ENCODE data around the gene ALPK1. TPM values are rescaled to one million over a fixed set of nuclear protein-coding genes. Genes with fewer than 3 reads are reported as not detected.

Gene ALPK1
- polyA plus RNA-seq, 1 donor from 2014 or later: 0.10 TPM

DNA sequence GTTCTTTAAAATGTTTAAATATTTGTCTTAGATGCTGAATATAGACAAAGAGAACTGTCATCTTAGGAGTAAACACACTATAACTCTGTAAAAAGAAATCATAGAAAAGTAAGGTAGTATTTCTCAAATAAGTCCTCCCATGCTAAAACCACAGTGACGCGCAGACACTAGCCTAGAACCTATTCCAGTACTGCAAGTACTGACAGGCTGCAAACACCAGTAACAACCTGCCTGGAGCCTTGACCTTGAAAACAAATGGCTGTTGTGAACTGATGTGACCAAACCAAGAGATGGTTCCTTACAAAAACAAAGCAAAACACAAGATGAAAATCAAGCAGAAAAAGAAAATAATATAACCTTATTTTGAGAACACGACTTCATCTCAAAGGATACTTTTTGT is 19.9 kb upstream of the ALPK1 start:
- no peaks in the 10 kb centered on the region for H3K9me3 ChIP-seq (ENCODE audit: low read length)
- H3K9ac ChIP-seq (ENCODE audit: low read length): no peak overlapping the region
- H3K9me2 ChIP-seq (ENCODE audit: insufficient read depth, low read length): no peaks in the 10 kb centered on the region
- H3K36me3 ChIP-seq (ENCODE audit: insufficient read depth, low read length): no peaks in the 10 kb centered on the region
- H3K27me3 ChIP-seq (ENCODE audit: insufficient read depth, low read depth, low read length): no peaks in the 10 kb centered on the region
- H2AFZ ChIP-seq (ENCODE audit: low read depth, low read length): no peak overlapping the region
- no peak for TF ChIP-seq POLR2AphosphoS5 (IDR thresholded peaks at IDR 0.05)
- TF ChIP-seq, protein P1, sequence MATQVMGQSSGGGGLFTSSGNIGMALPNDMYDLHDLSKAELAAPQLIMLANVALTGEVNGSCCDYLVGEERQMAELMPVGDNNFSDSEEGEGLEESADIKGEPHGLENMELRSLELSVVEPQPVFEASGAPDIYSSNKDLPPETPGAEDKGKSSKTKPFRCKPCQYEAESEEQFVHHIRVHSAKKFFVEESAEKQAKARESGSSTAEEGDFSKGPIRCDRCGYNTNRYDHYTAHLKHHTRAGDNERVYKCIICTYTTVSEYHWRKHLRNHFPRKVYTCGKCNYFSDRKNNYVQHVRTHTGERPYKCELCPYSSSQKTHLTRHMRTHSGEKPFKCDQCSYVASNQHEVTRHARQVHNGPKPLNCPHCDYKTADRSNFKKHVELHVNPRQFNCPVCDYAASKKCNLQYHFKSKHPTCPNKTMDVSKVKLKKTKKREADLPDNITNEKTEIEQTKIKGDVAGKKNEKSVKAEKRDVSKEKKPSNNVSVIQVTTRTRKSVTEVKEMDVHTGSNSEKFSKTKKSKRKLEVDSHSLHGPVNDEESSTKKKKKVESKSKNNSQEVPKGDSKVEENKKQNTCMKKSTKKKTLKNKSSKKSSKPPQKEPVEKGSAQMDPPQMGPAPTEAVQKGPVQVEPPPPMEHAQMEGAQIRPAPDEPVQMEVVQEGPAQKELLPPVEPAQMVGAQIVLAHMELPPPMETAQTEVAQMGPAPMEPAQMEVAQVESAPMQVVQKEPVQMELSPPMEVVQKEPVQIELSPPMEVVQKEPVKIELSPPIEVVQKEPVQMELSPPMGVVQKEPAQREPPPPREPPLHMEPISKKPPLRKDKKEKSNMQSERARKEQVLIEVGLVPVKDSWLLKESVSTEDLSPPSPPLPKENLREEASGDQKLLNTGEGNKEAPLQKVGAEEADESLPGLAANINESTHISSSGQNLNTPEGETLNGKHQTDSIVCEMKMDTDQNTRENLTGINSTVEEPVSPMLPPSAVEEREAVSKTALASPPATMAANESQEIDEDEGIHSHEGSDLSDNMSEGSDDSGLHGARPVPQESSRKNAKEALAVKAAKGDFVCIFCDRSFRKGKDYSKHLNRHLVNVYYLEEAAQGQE (IDR thresholded peaks at IDR 0.05; ENCODE audit: borderline replicate concordance): no peak
- no peak for TF ChIP-seq SMC3 (conservative IDR thresholded peaks at IDR 0.05; ENCODE audit: poor library complexity)
- TF ChIP-seq, protein P2, sequence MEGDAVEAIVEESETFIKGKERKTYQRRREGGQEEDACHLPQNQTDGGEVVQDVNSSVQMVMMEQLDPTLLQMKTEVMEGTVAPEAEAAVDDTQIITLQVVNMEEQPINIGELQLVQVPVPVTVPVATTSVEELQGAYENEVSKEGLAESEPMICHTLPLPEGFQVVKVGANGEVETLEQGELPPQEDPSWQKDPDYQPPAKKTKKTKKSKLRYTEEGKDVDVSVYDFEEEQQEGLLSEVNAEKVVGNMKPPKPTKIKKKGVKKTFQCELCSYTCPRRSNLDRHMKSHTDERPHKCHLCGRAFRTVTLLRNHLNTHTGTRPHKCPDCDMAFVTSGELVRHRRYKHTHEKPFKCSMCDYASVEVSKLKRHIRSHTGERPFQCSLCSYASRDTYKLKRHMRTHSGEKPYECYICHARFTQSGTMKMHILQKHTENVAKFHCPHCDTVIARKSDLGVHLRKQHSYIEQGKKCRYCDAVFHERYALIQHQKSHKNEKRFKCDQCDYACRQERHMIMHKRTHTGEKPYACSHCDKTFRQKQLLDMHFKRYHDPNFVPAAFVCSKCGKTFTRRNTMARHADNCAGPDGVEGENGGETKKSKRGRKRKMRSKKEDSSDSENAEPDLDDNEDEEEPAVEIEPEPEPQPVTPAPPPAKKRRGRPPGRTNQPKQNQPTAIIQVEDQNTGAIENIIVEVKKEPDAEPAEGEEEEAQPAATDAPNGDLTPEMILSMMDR (IDR thresholded peaks at IDR 0.05; ENCODE audit: poor library complexity, severe bottlenecking): no peak
- no peak for TF ChIP-seq EP300 (conservative IDR thresholded peaks at IDR 0.05; ENCODE audit: poor library complexity, severe bottlenecking)
- TF ChIP-seq TAF1 (IDR thresholded peaks at IDR 0.05; ENCODE audit: low read depth): no peak
- TF ChIP-seq RAD21 (conservative IDR thresholded peaks at IDR 0.05): no peak
- TF ChIP-seq EZH2 (IDR thresholded peaks at IDR 0.05; ENCODE audit: borderline replicate concordance, insufficient read depth, low read length, poor library complexity, severe bottlenecking): no peak
- no peak for TF ChIP-seq MXI1 (conservative IDR thresholded peaks at IDR 0.05; ENCODE audit: poor library complexity, severe bottlenecking)
- no peak overlapping the region for H3K4me3 ChIP-seq (ENCODE audit: low read length)
- no peak overlapping the region for H3K4me2 ChIP-seq (ENCODE audit: low read length)
- no peak overlapping the region for H3K27ac ChIP-seq (ENCODE audit: low read length)
- H3K79me2 ChIP-seq (replicated peaks; ENCODE audit: insufficient read depth, low read length): no peaks in the 10 kb centered on the region
- no peaks in the 10 kb centered on the region for H3F3A ChIP-seq (ENCODE audit: insufficient read depth, low read length, poor library complexity, severe bottlenecking)
- H4K20me1 ChIP-seq (ENCODE audit: insufficient read depth): no peaks in the 10 kb centered on the region

DNA sequence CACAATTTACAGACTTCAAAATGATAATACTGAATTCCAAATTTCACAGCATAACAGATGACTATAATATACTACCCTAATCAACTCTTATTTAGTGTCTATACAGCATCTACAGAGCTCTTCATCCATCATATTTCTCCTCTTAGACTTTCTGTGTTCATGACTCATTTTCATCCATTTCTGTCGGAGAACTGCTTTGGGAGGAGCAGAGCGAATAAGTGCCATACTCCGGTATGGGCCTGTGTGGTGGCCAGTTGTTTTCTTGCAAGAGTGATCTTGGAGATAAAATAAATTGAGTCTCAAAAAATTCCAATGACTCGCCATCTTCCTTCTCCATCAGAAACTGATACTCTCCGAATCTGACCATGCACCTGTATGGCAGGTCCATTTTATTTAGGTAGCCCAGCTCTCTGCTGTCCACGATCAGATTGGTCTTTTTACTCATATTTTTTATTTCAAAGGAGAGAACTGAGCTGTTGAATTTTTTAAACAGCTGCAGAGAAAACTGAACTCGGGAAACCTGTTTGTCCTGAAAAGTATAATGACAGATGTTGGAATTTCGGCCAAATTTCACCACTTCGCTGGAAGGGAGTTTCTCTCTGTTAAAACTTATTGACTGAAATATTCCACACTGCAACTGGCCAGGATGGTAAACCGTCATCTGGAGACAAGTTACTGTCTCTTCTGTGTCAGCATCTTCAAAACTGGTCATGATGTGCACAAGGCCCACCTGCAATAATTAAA is 19.3 kb upstream of the ALPK1 start:
- H3K4me3 ChIP-seq (ENCODE audit: low read length): no peak overlapping the region
- TF ChIP-seq TAF1 (IDR thresholded peaks at IDR 0.05; ENCODE audit: low read depth) (no peak), MXI1 (conservative IDR thresholded peaks at IDR 0.05; ENCODE audit: poor library complexity, severe bottlenecking) (no peak), EZH2 (IDR thresholded peaks at IDR 0.05; ENCODE audit: borderline replicate concordance, insufficient read depth, low read length, poor library complexity, severe bottlenecking) (no peak), RAD21 (conservative IDR thresholded peaks at IDR 0.05) (no peak), SMC3 (conservative IDR thresholded peaks at IDR 0.05; ENCODE audit: poor library complexity) (no peak), POLR2AphosphoS5 (IDR thresholded peaks at IDR 0.05) (no peak), EP300 (conservative IDR thresholded peaks at IDR 0.05; ENCODE audit: poor library complexity, severe bottlenecking) (no peak)
- TF ChIP-seq, protein P1 (IDR thresholded peaks at IDR 0.05; ENCODE audit: borderline replicate concordance): no peak
- TF ChIP-seq, protein P2 (IDR thresholded peaks at IDR 0.05; ENCODE audit: poor library complexity, severe bottlenecking): no peak
- no peaks in the 10 kb centered on the region for H3K27me3 ChIP-seq (ENCODE audit: insufficient read depth, low read depth, low read length)
- no peaks in the 10 kb centered on the region for H4K20me1 ChIP-seq (ENCODE audit: insufficient read depth)
- no peaks in the 10 kb centered on the region for H3K9me3 ChIP-seq (ENCODE audit: low read length)
- H3K79me2 ChIP-seq (replicated peaks; ENCODE audit: insufficient read depth, low read length): no peaks in the 10 kb centered on the region
- H3K9me2 ChIP-seq (ENCODE audit: insufficient read depth, low read length): no peaks in the 10 kb centered on the region
- H3K4me2 ChIP-seq (ENCODE audit: low read length): no peak overlapping the region
- H3K9ac ChIP-seq (ENCODE audit: low read length): no peak overlapping the region
- H3K27ac ChIP-seq (ENCODE audit: low read length): no peak overlapping the region
- H3F3A ChIP-seq (ENCODE audit: insufficient read depth, low read length, poor library complexity, severe bottlenecking): no peaks in the 10 kb centered on the region
- H3K36me3 ChIP-seq (ENCODE audit: insufficient read depth, low read length): no peaks in the 10 kb centered on the region
- no peak overlapping the region for H2AFZ ChIP-seq (ENCODE audit: low read depth, low read length)

All from neural cell (in vitro differentiated cells).